GM18867 (cell line): ENCODE data around the gene SELENOS.
A peak's percentile ranks its signal among the peaks of the same experiment; 100 is the strongest.

Source experiments
- ATAC-seq: cut with Tn5 transposase; IDR thresholded peaks from one replicate; pipeline ENCODE4 v1.9.1; 2021; ENCODE audit warnings: mild to moderate bottlenecking, moderate library complexity; ENCODE audit not compliant: unreplicated experiment

The SELENOS gene, protein sequence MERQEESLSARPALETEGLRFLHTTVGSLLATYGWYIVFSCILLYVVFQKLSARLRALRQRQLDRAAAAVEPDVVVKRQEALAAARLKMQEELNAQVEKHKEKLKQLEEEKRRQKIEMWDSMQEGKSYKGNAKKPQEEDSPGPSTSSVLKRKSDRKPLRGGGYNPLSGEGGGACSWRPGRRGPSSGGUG

DNA sequence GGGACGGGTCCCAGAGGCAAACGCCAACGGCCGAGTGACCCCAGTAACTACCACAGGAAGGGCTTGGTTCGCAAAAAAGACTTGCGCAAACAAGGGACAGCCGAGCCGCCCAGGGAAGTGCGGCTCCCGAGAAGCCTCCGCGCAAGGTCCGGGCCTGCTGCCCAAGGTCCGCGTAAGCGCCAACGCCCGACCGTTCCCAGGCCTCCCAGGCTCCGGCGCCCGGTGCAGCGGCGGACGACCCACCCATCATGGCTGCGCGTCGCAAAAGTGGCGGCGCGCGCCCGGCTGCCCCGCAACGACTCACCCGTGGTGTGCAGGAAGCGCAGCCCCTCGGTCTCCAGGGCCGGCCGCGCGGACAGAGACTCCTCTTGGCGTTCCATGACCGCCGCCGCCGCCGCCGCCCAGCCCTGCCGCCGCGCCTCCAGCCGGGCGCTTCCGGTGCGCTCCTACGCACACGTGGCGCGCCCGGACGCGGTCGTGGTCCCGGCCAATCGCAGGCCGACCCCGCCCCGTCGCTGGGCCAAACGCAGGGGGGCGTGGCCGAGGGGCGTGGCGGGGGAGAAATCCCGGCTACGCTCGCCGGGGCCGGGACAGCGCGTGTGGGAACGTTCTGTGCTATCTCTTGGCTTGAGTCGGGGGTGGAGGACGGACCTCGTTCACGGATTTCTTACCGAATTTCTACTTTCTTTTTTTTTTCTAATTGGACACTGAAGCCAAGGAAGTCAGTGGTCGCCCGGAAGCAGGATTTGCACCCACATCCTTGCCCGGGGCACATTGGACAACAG lies at the start of gene SELENOS:
Gene SELENOS (minus strand): TSS at position 448 of the 785 bp plus-strand sequence. CDS start 68 bp downstream, at position 380.
- peak; percentile 87 for ATAC-seq

DNA sequence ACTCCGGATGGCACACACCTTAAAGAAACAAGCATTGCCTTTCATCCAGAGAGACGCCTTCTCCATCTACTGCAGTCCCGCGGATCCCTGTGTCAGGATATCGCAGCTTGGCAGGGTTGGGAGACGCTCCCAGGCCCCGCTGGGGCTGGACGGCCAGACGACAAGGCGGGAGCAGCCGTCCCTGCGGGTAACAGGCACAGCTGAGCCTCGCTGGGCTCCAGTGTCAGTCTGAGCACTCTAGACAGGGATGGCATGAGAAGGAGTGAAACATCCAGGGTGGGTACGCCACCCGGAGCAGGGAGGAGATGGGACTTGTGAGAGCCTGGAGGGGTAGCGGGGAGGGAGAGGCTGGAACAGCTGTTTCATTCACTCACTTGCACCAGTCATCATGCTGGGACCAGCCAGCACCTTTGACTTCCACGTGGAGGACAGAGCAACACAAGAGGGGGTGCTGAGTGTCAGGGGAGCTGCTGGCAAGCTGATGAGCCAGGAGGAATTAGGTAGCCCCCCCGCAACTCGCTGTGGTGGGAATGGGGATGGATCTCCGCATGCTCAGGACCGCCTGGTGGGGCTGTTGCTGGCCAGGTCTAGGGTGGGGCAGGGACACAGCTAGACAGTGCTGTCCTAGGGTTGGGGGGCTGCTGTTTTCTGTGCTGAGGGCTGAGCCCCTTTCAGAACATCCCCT lies 49.3 kb upstream of the SELENOS start:
- ATAC-seq, result no peak

DNA sequence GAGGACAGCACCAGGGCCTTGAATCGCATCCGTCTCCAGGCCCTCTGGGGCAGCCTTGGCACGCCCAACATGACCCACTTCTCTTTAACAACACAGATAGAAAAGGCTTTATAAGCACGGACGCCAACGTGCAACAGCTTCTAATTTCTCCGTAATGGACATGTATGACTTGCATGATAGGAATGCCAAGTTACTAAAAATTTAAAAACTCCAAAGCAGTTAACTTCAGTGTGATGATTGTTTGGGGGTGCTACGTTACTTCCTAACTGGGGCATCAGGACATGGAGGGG lies 48.7 kb upstream of the SELENOS start:
- no peak for ATAC-seq

DNA sequence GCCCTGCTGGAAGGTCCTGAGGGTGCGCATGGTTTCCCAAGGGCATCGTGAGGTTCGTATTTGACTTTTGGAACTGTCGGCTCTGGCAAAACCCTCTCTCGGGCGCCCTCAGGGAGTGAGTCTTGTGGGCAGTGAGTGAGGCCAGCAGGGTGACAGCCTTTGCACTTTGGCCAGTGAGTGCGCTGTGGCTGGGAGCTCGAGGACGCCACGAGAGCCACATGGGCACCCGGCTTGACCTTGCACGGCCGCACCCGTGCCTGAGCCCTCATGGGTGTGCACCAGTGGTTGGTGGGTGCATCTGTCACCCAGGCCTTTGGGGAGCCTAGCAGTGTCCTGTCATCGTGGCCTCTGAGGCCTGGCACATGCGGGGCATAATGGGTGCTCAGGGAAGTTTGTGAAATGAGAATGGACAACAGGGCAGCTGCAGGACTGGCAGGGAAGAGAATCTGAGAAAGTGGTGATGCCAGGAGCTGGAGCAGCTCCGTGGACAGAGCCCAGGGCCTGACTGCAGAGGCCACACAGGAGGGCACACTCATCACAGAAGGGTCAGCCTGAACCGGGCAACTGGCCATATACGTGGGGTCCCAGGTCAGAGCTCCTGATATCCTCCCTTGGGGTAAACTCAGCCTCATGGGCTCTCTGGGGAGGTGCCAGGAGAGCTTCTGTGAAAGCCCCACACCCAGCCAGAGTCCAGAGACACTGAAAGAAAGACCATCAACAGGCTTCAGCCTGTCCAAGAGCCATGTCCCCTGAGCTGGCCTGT lies 48.2 kb upstream of the SELENOS start:
- no peak for ATAC-seq

DNA sequence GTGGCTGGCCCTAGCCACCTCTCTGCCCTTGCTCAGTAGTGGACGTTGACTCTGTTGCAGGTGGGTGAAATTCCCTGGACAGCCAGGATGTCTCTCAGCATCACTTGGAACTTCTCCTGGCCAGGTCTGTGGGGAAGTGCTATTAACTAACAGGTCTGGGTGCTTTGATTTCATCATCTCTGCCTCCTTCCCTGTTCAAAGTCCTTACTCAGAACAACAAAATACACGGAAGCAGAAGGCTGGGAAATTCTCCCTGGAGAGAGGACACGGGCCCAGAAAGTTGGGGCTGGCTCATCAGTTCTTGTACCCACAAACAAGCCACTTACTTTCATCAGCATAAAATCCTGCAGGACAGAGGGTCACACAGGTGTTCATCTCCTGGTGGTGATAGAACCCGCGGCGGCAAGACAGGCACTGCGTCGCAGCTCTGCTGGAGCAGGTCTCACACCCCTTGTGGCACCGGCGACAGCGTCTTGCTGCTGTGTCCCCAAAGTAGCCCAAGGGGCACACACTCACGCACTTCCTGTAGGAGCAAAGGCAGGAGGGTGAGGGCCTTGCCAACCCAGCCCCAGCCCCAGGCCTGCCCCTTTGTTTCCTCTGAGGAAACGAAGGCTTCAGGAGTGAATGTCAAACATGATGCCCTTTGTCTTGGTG lies 47.4 kb upstream of the SELENOS start:
- no peak for ATAC-seq

DNA sequence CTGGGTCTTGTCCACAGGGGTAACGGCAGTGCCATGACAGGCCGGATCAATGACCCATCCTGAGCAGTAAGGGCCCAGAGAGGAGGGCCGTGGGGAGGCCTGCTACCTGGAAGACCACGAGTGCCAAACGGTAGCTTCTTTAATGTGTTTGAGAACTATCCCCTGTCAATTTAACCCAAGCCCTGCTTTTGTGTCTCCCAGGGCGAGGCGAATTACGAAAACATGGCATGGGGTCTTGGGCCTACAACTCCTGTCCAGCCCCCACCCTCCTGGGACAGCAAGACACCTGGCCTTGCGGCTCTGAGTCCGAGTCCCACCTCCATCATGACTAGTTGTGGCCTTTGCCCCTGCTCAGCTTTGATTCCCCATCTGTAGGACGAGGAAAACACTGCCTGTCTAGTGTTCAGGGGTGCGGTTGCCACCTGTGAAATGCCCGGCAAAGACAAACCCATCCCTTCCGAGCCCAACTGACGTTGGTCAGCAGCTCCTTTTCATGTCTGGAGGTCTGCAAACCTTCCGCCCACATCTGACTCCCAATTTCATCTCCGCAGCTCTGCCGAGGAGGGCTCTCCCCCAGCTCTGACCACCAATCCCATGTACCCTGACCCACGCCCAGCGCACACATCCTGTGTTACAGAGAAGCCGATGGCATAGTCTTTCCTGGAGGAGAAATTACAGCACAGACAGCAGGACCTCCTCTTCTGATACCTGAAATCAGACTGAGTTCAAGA lies 46.7 kb upstream of the SELENOS start:
- no peak for ATAC-seq

DNA sequence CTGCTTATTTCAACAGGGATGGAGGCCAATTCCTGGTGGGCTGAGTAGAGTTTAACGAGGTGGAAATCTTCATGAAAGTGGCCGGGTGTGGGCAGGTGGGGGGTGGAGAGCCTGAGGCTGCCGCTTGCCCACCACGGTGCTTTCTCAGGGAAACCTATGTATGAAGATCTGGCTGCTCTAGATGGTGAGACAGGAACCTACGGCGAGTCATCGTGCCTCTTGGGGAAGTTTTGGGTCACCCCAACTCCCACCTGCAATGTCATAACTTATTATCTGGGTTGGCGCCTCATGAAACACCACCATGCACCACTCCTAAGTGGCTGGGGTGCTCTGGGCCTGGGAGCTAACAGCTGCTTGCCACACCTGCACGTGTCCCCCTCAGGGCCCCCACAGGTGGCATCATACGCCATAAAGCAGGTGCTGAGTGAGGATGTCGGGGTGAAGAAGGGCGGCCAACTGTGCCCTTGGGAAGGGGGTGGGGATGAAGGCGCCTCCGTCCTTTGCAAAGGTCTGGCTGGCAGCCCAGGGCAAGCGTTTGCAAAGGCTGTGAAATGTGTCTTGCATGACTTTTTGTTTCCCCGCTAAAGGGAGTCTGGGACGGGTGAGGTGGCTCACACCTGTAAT lies 45.7 kb upstream of the SELENOS start:
- no peak for ATAC-seq

DNA sequence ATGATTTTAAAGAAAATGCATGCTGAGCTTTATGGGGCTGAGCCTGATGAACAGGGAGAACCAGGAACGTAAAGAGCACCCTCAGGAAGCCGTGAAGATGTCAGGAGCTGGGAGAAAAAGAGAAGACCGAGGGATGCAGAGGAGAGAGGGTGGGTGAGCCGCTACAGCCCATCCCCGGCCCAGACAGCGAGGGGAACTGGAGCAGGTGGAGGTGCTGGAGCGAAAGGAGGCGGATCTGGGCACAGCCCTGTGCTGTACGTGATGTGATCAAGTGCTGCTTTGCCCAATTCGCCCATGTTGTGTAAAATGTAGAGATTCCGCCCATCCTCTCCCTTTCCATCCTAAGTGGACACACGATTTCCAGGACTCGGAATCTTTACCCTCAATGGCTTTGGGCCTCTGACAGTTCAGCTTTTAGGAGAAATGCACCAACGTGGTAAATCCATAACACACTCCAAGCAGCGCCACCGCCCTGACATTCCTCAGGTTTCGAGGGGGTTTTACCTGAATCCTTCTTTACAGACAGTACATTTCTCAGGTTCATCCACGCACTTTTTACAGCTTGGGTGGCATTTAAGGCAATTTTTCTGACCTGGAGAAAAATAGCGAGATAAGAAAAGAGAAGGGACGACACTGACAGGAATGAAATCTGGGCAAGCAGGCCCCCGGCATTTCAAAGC lies 44.9 kb upstream of the SELENOS start:
- no peak for ATAC-seq

GRCh38 chr15:101320501-101321052 lies 43.3 kb upstream of the SELENOS start:
- no peak for ATAC-seq

- ATAC-seq, result no peak
These were observed 41.6 kb upstream of the SELENOS start for GRCh38 chr15:101318839-101319238.

GRCh38 chr15:101318147-101318819 lies 41.0 kb upstream of the SELENOS start:
- no peak for ATAC-seq

- no peak for ATAC-seq
These were observed 40.1 kb upstream of the SELENOS start for GRCh38 chr15:101317336-101317872.

- ATAC-seq, result no peak
These were observed 39.2 kb upstream of the SELENOS start for GRCh38 chr15:101316529-101316928.

- ATAC-seq, result no peak
These were observed 38.5 kb upstream of the SELENOS start for GRCh38 chr15:101315736-101316135.

DNA sequence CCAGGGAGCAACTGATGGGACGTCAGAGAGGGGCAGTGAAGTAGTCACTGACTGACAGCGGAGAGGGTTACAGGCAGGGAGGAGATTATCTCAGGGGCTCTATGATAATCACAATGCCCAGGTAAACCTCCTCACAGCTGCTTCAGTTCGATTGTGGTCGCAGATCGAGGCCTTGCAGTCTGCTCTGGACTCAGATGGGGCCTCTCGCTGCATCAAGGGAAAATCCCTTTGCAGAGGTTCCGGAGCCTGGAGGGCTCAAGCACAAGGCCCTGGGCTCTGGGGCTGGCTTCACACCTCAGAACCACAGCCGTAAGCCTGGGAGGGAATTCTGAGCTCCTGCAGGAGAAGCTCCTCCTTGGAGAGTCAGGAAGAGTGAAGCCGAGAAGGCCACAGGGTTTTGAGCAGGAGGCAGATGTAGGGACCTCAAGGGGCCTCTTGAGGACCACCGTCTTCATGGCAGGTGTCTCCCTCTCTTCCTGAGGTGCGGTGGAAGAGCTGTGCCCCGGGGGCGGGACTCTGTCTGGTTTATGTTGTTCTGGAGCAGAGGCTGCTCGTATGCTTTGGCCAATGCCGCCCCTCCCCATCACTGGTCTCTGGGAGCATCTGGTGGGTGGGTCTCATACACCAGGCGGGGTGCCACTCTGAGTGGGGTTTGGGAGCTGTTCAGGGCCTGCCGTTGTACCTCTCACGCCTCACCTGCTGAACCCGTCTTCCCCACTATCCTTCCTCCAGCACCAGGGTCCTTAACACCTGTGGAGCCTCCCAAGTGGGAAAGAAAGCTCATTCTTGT lies 37.2 kb upstream of the SELENOS start:
- ATAC-seq, result no peak

GRCh38 chr15:101313041-101313761 lies 35.9 kb upstream of the SELENOS start:
- no peak for ATAC-seq

DNA sequence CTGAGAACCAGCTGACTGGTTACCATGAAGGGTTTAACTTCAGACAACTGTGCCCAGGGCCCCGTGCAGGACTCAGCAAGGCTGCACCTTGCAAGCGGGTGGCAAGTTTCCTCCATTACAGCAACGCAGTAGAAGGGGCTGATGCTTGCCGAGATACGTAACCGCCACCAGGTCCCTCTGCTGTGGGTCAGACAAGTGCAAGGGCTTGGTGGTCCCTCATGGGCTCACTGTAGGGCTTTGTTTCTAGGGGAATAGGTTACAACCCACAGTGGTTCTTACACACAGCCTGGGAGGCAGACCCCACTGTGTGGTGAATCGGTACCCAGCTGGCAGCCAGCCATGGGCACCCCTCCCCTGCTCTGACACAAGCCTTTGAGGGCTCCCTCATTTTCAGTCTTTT lies 33.2 kb upstream of the SELENOS start:
- ATAC-seq, result no peak
